GM20000 (cell line): ENCODE measurements around the gene GIGYF1.

ENCODE experiments used
- DNase-seq: peaks from one replicate; pipeline ENCODE4 v3.0.0; 2012; ENCODE audit warnings: low spot score
- TF ChIP-seq, protein P1 (sequence below): IDR thresholded peaks from 2 replicates; pipeline ENCODE4 v1.5.1; 2012; ENCODE audit warnings: mild to moderate bottlenecking, control low read depth; ENCODE audit errors: extremely low read depth, missing control alignments

Gene GIGYF1

DNA sequence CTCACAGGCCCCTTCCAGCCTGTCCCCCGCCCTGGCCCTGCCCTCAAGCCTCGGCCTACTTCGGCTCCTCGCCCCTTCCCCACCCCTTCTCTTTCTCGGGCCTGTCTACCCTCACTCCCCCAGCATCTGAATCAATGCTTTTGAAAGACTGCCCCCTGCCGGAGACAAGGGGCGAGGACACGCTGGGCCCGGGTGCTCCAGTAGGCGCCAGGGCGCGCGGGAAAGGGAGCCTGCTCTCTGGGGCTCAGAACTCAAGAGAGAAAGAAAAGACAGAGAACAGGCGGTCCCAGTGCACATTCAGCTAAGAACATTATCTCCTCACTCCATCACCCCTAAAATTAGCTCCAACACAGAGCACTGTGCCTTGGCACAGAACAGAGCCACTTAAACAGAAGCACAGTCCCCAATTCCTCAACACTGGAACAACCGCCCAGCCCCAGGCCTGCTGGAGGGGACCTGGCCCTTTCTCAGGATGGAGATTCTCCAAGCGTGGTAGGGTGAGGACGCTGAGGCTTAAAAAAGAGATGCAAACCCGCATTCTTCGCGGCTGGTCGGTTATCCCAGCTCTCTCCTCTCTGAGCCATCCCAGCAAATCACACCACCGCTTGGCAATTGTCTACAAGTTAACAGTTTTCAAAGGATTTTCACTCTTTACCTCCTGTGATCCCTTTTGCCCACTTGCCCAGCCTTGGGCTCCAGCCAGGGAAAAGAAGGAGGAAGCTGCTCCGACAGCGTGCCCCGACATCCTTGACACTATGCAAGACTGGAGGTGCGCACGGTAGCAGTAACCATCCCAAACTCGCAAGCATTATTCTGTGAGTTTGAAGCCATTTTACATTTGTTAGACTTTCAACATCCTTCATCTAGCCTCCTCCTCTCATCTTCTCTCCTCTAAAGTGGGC lies 2.1 kb downstream of the GIGYF1 start:
- TF ChIP-seq, protein P1, sequence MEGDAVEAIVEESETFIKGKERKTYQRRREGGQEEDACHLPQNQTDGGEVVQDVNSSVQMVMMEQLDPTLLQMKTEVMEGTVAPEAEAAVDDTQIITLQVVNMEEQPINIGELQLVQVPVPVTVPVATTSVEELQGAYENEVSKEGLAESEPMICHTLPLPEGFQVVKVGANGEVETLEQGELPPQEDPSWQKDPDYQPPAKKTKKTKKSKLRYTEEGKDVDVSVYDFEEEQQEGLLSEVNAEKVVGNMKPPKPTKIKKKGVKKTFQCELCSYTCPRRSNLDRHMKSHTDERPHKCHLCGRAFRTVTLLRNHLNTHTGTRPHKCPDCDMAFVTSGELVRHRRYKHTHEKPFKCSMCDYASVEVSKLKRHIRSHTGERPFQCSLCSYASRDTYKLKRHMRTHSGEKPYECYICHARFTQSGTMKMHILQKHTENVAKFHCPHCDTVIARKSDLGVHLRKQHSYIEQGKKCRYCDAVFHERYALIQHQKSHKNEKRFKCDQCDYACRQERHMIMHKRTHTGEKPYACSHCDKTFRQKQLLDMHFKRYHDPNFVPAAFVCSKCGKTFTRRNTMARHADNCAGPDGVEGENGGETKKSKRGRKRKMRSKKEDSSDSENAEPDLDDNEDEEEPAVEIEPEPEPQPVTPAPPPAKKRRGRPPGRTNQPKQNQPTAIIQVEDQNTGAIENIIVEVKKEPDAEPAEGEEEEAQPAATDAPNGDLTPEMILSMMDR: peak; percentile 96
- DNase-seq: peak; percentile 91

DNA sequence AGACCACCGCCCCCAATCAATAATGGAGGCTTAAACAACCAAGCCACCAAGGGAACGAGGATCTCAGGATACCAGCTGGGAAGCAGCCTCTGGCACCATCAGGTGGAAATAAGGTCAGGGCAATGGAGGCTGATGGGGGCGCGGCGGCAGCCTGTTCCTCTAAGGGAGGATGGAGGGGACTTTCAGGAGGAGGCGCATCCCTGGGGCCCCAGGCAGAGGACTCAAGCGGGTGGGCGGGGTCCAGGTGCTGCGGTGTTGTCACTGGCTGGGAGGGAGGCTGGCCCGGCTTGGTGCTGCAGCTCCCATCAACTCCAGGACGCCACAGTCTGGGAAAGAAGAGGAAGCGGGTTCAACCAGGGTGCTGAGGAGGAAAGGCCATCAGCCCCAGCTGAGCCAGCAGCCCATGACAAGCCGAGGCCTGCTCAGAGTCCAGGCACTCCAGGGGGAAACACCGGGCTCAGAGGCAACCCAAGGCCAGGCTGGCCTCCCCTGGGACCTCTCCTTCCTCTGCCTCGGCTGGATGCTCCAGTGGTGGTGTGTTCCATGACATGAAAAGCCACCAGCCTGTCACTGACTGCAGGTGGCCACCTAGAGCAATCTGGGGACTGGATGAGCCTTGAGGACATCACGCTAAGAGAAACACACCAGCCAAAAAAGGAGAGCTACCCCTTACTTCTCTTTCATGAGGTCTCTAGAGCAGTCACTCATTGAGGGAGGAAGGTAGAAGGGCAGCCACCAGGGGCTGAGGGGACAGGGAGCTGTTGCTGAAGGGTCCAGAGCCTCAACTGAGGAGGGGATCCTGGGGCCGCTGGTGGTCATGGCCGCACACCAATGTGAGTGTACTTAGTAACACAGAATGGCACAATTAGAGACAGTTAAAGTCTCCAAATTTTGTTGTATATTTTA lies 4.6 kb downstream of the GIGYF1 start:
- DNase-seq: peak; percentile 32

DNA sequence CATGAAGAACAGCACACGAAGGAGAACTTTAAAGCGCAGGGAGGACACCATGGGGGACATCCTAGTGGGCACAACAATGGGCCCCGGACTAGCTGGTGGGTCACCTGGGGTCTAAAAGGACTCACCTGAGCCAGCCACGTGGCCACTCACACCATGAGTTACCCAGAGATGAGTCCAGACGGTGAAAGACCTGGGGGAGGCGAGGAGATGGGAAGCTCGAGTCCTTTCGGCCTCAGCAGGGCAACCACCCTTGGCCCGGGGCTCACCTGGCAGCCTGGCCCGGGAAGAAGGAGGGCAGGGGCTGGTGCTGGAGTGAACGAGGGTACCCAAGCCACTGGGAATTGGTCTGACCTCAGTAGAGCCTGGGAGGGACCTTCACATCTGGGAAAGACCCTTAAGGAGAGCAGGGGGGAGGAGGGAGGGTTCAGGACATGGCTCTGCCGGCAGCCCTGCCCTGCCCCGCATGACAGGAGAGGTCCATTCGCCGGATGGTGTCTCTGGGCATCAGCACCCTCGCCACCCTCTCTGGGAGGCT lies 5.7 kb downstream of the GIGYF1 start:
- TF ChIP-seq, protein P1: no peak
- DNase-seq: no peak

More for the DNA sequence above, 4.6 kb downstream of the GIGYF1 start:
- TF ChIP-seq, protein P1: no peak

DNA sequence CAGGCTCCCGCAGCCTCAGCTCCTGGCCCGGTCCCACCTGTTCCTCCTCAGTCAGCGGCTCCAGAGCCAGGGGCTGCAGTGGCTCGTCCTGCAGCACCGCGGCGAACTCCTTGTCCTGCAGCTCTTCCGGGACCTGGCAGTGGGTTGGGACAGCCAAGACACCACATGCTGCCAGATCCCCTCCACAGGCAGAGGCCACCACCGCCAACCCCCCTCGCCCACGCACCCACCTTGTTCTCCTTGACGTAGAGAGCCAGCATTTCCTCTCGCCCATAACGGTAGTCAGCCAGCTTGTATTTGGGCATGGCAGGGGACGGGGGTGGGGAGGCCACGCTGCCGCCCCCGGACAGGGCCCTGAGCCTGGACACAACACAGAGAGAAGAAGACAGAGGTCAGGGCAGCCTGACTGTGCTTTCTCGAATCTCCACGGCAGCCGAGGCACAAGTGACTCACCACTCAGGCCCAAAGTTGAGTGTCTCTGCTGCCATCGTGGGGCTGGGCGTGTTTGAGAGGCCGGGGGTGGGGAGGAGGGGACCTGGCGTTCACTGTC lies 6.2 kb downstream of the GIGYF1 start:
- TF ChIP-seq, protein P1: no peak
- DNase-seq: no peak

DNA sequence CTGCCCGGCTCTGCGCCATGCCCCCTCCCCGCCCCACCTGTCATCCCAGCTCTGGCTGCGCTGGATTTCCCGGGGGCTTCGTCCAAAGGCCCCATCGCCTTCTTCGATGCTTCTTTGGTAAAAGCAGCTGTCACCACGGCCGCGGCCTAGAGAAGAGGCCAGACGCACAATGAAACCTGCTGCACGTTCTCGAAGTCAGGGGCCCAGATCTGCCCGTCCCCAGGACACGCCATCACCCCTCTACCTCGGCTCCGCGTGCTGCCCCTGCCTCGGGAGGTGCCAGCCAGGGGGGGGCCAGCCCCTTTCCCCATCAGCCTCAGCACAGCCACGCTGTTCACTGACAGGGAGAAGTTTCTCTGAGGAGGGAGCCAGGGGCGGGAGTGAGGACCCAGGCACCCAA lies 6.8 kb downstream of the GIGYF1 start:
- no peak for DNase-seq
- TF ChIP-seq, protein P1: no peak

DNA sequence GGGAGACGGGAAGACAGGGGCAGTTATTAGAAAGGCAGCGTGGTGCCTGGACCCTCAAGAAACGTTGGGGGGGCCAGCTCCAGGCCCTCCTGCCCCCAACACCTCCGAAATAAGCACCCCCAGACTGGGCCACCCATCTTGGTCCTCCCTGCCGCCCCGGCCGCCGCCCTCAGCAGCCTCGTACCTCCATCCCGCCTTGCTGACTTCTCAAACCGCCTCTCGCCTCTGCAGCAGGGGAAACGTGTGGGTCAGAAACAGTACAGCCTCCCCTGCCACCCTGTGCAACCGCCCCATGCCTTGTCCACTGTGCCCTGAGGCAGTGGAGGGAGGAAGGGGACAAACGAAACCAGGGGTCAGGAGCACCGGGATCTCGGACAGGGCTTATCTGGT lies 7.2 kb downstream of the GIGYF1 start:
- TF ChIP-seq, protein P1: no peak
- DNase-seq: no peak
